GM18520 (cell line): Measurements from ENCODE around the gene ERN1.

Experiments
- ATAC-seq: cut with Tn5 transposase; IDR thresholded peaks from one replicate; pipeline ENCODE4 v1.9.1; 2021; ENCODE audit not compliant: unreplicated experiment

ERN1 gene

DNA sequence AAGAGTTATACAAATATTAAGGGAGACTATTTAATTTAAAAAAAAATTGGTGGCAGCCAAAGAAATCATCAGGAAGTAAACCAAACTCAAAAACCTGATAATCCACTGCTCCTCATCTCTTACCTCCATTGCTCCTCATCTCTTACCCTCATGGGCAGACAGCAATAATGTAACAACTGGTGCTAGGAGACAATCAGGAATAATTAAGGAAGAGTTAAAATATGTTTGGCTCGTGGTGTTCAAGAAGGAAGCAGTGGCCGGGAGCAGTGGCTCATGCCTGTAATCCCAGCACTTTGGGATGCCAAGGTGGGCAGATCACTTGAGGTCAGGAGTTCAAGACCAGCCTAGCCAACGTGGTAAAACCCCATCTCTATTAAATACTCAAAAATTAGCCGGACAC lies 18.1 kb downstream of the ERN1 start:
- no peak for ATAC-seq

DNA sequence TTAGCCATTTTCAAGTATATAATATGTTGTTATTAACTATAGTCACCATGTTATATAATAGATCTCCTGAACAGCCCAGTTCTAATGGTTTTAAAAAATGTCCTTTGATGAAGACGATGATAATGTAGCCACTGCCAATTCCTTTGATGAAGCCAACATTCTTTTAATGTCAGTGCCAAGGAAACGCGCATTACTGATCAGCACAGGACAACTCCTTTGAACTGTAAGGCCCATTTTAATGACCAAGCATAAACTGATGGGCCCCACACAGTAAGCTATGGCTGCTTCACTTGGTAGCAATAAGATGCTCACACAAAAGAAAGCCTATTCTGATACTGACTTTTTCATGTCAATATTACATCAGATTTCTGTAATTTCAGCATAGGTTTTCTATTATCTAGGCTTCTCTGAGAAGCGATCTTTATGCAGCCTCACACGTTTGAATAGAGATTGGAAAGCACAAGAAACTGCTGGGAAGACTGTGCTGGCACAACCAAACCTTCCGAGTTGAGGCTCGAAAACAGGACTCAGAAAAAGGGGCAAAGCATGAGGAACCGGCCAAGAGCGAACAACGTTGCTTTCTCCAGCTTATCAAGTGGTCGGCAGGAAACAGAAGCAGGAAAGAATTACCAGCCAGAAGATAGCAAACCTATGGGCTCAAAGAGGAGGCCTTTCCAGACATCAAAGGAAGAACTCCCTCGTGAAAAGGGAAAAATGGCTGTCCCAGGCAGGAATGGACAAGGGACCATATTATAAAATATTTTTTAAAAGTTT lies 19.4 kb downstream of the ERN1 start:
- no peak for ATAC-seq

DNA sequence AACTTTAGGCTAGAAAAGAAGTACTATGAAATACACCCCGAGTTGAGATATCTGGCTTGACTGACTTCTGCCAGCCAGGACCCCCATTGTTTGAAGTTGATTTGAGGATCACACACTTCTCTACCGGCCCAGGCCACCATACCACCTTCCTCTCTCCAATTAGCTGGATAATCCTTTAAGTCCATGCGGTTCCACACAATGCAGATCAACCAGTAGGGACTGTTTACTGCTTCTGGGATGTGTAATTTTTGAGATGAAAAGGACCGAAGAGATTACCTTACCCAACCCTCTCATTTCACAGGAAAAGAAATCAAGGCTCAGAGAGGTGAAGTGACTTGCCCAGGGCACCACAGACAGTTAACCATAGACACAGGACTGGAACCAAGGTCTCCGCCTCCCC lies 20.5 kb downstream of the ERN1 start:
- ATAC-seq, result no peak

DNA sequence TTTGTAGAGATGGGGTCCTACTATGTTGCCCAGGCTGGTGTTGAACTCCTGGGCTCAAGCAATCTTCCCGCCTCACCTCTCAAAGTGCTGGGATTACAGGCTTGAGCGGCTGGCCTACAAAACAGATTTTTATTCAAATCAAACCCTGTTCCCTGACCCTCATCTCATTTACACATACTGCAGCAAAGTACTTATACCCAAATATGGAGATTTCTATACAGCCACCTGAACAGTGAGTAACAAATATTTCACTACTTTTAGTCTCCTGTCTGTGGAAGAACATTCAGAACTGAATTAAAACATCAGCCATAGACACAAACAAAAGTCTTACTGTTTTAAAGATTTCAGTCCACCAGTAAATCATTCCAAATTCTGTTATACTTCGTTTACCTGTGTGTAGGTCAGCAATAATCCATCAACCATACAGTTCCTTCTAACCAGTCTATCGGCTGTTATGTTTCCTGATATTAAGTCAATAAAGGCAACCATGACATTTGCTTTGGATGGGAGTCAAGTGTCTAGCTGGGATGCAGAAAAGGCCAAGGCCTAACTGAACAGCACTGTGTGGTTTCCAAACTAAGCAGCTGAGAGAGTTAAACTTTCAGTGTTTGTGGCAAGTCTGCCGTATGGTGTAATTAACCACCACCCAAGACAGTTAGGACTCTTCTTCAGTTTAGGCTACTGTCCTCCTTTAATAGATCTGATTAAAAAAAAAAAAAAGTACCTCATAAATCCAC lies 22.3 kb downstream of the ERN1 start:
- ATAC-seq, result no peak

DNA sequence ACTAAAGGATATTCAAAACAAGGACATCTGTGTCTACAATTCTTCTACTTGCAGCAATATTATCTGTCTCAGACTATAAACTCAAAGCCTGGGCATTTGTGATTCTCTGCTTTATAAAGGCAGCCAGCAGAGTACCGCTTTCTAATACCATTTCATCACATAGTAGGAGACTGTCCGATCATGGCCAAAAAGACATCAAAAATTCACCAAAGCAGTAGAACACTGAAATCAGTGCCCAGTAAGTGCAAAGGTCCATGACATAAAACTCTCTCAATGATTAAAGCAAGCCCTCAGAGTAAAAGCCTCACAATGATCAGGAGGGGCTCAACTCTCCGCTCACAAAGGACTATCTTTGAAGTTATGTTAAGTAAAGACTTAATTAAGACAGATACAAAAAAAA lies 23.0 kb downstream of the ERN1 start:
- ATAC-seq, result no peak

GRCh38 chr17:64103391-64104364 lies 26.3 kb downstream of the ERN1 start:
- no peak for ATAC-seq

- no peak for ATAC-seq
Observed at GRCh38 chr17:64102627-64103390, 27.1 kb downstream of the ERN1 start.

GRCh38 chr17:64099543-64099942 lies 30.4 kb downstream of the ERN1 start:
- ATAC-seq, result no peak

DNA sequence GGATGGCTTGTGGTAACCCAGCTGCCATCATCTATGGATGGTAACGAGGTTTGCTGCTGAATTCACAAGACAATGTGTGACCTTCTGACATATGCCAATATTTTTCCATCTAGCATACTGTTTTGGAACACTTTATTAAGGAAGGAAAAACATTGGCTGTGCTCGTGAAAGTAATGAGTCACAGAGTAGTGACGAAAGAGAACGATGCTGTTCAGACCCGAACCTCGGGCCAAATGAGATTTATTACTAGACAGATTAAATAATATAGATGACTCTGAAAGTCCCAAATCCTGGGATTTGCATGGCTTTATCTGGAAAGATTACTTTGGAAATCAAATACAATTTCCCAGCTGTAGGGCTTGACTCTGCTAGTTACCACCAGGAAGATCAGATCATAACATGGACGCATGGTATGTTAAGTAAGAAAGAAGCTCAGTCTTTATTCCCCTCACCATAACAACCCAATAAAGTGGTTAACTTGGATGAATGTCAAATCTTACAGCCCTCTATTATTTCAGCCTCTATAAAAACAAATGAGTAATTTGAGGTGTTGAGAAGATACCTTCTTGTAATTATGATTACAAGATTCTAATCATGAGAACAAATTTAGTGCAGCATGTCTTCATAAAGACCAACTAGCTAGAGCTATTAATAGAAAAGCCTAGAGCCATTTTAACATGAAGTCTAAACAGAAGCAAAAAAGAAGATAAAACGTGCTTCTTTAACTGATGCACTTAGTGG lies 32.6 kb downstream of the ERN1 start:
- no peak for ATAC-seq

DNA sequence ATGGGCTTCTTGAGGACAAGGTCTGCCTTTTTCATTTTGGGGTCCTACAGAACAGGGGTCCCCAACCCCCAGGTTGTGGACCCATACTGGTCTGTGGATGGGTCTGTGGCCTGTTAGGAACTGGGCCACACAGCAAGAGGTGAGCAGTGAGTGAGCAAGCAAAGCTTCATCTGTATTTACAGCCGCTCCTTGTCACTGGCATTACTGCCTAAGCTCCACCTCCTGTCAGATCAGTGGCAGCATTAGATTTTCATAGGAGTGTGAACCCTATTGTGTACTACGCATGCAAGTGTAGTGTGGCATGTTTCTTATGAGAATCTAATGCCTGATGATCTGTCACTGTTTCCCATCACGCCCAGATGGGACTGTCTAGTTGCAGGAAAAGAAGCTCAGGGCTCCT lies 33.9 kb downstream of the ERN1 start:
- no peak for ATAC-seq

DNA sequence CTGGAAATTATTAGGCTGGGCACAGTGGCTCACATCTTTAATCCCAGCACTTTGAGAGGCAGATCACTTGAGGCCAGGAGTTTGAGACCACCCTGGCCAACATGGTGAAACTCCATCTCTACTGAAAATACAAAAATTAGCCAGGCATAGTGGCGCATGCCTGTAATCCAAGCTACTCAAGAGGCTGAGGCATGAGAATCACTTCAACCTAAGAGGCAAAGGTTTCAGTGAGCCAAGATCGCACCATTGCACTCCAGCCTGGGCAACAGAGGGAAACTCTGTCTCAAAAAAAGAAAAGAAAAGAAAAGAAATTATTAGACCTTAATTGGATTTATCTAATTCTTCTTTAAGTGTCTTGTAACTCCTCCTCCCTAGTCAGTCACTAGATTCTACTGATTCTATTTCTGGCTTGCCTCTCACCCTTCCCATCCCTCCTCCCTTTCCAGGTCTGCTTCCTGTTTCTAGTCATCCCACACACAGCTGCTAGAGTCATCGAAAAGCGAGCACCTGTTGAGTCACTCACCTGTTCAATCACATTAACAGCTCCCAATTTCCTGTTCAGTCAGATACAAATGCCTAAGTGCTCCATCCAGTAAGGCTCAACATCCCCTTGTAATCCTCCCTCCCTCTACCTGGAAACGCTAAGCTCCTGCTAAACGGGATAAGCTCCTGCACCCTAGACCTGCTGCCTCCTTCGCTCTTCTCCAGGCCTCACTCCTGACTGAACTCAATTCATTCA lies 34.6 kb downstream of the ERN1 start:
- ATAC-seq, result no peak

GRCh38 chr17:64094412-64094811 lies 35.5 kb downstream of the ERN1 start:
- ATAC-seq, result no peak

- no peak for ATAC-seq
Observed at GRCh38 chr17:64092952-64093451, 36.9 kb downstream of the ERN1 start.

- ATAC-seq, result no peak
Observed at GRCh38 chr17:64092113-64092512, 37.8 kb downstream of the ERN1 start.

DNA sequence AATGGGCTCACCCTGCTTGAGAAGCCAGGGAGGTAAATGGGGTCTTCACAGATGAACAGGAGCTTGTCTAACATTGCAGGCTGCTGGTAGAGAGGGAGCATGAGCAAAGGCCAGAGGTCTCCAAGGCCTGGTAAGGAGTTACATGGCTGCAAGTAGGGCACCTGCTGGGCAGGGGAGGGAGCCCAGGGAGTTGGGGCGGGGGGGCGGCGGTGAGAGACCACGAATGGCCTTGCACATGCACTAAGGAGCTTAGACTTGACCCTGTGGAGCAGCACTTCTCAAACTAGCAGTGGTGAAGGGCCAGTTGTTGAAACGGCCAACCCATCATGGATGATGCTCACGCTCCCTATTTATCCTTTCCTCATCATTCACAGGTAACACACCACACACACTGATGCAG lies 38.4 kb downstream of the ERN1 start:
- no peak for ATAC-seq

DNA sequence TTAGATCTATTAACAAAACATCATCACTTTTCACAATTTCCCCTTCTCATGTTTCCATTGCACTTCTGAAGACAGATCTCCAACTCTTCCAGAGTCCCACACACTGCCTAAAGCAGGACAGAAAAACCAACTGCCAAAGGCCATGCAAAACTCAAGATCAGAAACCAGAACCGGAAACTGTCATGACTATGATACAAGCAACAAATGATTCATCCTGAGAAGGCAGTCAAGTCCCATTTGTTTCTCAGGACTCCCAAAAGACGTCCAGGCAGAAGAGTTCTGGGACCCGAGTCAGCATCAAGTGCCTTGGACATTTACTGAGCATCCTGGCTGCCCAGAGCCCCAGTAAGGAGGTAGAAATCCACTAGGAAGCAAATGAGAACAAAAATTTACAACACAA lies 38.8 kb downstream of the ERN1 start:
- no peak for ATAC-seq

DNA sequence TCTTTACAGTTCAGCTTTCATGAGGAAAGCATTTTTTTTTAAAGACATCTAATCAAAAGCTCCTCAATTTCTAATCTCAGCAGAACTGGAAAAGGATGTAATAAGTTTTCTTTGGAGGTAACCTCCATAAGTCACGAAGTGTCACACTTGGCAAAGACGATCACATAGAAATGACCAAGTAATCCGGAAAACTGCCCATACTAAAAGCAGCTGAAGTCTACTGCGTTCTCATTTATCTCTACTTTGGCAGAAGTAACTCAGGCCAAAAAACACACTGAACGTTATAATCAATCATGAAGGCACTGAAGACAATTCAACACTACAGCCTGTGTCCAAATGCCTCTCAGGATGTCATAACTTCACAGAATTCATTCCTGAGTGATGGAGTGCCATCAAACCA lies 39.8 kb downstream of the ERN1 start:
- no peak for ATAC-seq

DNA sequence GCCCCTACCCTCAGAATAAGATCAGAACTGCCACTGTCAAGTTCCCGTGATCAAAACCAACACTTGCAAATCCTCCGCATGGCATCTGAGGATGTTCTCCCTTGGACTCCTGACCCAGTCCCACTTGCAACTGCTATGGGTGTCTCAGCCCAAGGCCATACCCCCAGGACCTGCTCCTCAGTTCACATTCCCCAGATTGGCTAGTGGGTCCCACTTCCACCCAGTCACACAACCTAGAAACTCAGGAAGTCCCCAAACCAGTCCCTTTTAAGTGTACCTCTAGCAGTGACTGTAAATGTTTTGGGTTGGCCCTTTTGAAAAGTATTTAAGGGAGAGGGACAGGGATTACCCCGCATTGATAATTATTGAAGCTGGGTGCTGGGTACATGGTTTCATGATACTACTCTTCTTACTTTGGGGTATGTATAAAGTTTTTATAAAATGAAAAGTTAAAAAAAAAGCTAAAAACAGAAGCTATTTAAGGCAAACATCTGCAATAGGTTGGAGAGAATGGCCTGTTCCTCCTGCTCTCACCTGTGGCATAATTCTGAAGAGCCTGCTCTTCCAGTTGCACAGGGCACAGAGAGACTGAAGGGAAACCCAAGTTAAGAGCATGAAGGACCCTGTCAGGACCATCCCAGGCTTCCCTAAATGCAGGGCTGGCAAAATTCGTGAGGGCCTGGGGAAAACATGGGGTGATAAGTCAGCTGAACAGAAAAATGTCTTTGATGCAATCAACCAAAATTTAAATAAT lies 42.5 kb downstream of the ERN1 start:
- no peak for ATAC-seq

DNA sequence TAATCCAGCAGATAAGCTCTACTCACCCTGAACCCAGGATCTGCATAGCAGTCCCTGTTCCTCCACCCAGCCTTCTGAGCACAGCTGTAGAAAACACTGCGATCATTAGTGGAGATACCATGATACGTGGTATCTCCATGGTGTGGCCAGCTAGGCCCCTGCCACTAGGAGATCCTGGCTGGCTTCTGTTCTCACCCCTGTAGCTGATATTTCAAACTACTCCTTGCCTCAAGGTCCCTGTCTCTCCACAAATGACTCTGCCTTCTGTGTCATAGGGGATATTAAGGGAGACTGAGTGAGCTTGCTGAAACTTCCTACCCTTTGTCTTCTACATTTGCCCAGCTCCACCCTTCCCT lies 44.3 kb downstream of the ERN1 start:
- ATAC-seq, result no peak
